Adrenal gland (tissue), 12 donors: ENCODE data around the gene GPR137C. TPM values are rescaled to one million over a fixed set of nuclear protein-coding genes. Genes with fewer than 3 reads are reported as not detected.

Experiments used
- DNase-seq, 7 donors: peaks; one replicate each; pipeline ENCODE4 v3.0.0-alpha.2; 2019 to 2020
- H3K27ac ChIP-seq, 5 donors: fragments of 200-600 bp; sonication (generic) in 4 of 5; 1 replicate in 3 of 5; 2 replicates in 2 of 5; pipeline versions ENCODE4 v1.5.1 to v1.8.0; 2016 to 2020; ENCODE audit warnings: mild to moderate bottlenecking in 1 of 5
- H3K27me3 ChIP-seq: fragments of 200-600 bp; 2 replicates; pipeline ENCODE4 v1.8.0; 2021
- H3K36me3 ChIP-seq, 2 donors: fragments of 200-600 bp; replicated peaks in 1 of 2; 1 replicate in 1 of 2; 2 replicates in 1 of 2; pipeline versions ENCODE4 v1.5.1 to v1.8.0; 2018 to 2022
- H3K4me1 ChIP-seq, 2 donors: fragments of 200-600 bp; replicated peaks in 1 of 2; 1 replicate in 1 of 2; 2 replicates in 1 of 2; pipeline versions ENCODE4 v1.5.1 to v1.8.0; 2018 to 2021
- H3K4me3 ChIP-seq, 4 donors: fragments of 200-600 bp; sonication (generic) in 3 of 4; one replicate each; pipeline ENCODE4 v1.5.1; 2016 to 2018
- H3K9me3 ChIP-seq, 3 donors: fragments of 200-600 bp; sonication (generic) in 1 of 3; replicated peaks in 1 of 3; 1 replicate in 2 of 3; 2 replicates in 1 of 3; pipeline versions ENCODE4 v1.5.1 to v1.8.0; 2016 to 2021
- POLR2A ChIP-seq, 2 donors: fragments of 450-650 bp; IDR thresholded peaks; one replicate each; pipeline ENCODE4 v1.6.1; 2017; ENCODE audit warnings: antibody characterized with exemption in 2 of 2, mild to moderate bottlenecking in 2 of 2, moderate library complexity in 1 of 2
- WGBS, 4 donors: extraction: QIAGEN DNeasy Blood & Tissue Kit in 2 of 4; methylation state at CpG; one replicate each; pipeline versions ENCODE4 v1.1.5 to v1.1.7; 2013 to 2017; 5-methylcytosine and 5-hydroxymethylcytosine counted together
- intact Hi-C, 2 donors: fragments of 100-400 bp; cut with DNase I; formaldehyde crosslinking; loops; one replicate each; pipeline versions ENCODE4 v1.14.1 to v1.15.0; 2022 to 2023
- polyA plus RNA-seq, 3 donors: library from polyadenylated mRNA; stranded (reverse); fragments of 200-250 nt in 2 of 3; fragments of 350-450 nt in 1 of 3; fragmentation: Illumina TruSeq in 1 of 3; extraction: RNeasy Lipid Tissue Mini Kit (QIAGEN cat#74804) in 1 of 3; gene quantifications; one replicate each; pipeline ENCODE4 v1.2.3, GENCODE V29; 2013 to 2014
- total RNA-seq, 9 donors: library from RNA; depleted of rRNA in 4 of 9; stranded (reverse); fragments of >200 nt in 4 of 9; fragments of 120-200 nt in 1 of 9; fragmentation: NEBNext Ultra II Directional in 1 of 9; extraction: Animal tissue kit (Norgen Biotek cat#: 25700) in 1 of 9; gene quantifications; one replicate each; pipeline versions ENCODE4 v1.1.0 to v1.2.4, GENCODE V29; 2013 to 2023
- TF ChIP-seq, protein P1 (sequence below), 6 experiments: fragments of 450-650 bp in 4 of 6; fragments of 200-600 bp in 2 of 6; sonication (generic) in 1 of 6; IDR thresholded peaks; 1 replicate in 5 of 6; 2 replicates in 1 of 6; pipeline versions ENCODE4 v1.5.1 to v1.8.0; 2016 to 2021; ENCODE audit warnings: antibody characterized with exemption in 6 of 6, mild to moderate bottlenecking in 2 of 6, moderate library complexity in 1 of 6
- donor health status: healthy with polysubstance abuse.
- donor health status: Bipolar disorder and iron deficiency.
- donor health status: DM: yes; HTN: yes; CAD: no.
- donor health status: DM: no; HTN: no; CAD: no.
- donor health status: DM: no; HTN: no; CAD: no.
- donor health status: DM: yes; HTN: yes; CAD: no.

The GPR137C gene
- total and polyA plus RNA-seq, 12 donors, result 0.09 to 2.8 (median 0.66) TPM

DNA sequence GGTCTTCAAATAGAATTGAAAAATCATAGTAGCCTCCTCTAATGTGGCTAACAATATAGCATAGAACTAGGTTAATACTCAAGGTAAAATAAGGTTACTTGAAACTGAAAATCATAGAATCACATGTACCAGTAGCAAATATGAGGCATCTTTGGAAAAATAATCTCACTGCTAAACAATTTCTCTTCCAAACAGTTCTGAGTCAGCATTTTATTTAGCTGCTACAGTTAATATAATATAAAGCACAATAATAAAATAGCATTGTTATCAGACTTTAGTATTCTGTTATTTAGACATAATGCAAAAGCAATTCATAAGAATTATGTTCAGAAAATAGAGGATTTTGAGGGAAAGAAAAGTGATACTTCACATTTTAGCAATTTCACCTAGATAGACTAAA, 107.7 kb downstream of the GPR137C start:
- H3K27me3 ChIP-seq, result no peaks in the 10 kb centered on the region
- DNase-seq, result no peak
- H3K9me3 ChIP-seq, result no peaks in the 10 kb centered on the region
- H3K4me3 ChIP-seq, result no peak overlapping the region
- no peak overlapping the region for H3K27ac ChIP-seq
- TF ChIP-seq POLR2A (IDR thresholded peaks at IDR 0.05), result no peak
- TF ChIP-seq, protein P1, sequence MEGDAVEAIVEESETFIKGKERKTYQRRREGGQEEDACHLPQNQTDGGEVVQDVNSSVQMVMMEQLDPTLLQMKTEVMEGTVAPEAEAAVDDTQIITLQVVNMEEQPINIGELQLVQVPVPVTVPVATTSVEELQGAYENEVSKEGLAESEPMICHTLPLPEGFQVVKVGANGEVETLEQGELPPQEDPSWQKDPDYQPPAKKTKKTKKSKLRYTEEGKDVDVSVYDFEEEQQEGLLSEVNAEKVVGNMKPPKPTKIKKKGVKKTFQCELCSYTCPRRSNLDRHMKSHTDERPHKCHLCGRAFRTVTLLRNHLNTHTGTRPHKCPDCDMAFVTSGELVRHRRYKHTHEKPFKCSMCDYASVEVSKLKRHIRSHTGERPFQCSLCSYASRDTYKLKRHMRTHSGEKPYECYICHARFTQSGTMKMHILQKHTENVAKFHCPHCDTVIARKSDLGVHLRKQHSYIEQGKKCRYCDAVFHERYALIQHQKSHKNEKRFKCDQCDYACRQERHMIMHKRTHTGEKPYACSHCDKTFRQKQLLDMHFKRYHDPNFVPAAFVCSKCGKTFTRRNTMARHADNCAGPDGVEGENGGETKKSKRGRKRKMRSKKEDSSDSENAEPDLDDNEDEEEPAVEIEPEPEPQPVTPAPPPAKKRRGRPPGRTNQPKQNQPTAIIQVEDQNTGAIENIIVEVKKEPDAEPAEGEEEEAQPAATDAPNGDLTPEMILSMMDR (IDR thresholded peaks at IDR 0.05), result no peak
- intact Hi-C loops, result no loop called here
- no peaks in the 10 kb centered on the region for H3K4me1 ChIP-seq
- no peaks in the 10 kb centered on the region for H3K36me3 ChIP-seq

DNA sequence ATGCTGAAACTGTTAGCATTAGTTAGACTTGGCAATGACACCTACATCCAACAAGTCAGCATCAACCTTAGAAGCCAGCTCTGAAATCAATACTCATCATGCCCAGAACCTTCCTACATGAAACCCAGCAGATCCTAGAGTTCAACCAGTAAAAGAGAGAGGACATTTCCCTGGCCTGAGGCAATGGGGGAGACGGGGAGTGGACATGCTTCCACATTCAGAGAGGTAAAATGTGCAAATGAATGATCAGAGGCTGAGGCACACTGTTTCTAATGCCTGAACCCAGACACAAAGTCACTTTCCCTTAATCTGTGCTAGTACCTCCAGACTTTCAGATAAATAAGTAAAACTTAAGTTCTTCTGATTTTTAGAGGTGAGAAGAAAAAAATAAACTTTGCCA, 108.2 kb downstream of the GPR137C start:
- no peaks in the 10 kb centered on the region for H3K36me3 ChIP-seq
- 83 to 100% (median 90%) methylated on average over 1 of the region's 1 CpG for WGBS, 4 donors

DNA sequence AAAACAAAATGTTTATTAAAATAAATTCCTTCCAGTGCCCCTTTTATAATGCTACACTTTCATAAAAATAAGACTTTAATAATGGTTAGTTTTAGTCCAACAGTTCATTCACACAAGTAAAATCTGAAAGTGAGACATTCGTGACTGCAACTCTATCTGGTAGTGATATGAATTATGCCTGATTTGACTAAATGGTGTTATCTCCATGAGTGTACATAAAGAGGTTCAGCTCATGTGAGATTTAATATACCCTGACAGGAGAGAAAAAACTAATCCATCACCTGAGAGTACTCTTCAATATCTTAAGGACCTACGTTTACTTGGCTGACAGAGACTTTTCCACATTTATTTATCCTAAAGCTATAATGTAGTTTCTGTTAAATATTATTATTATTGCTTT, 108.7 kb downstream of the GPR137C start:
- WGBS, 4 donors, result 93 to 96% (median 96%) methylated on average over 2 of the region's 2 CpGs
- no peak for DNase-seq
- intact Hi-C loops, result no loop called here
- Histone ChIP-seq H3K27ac (no peak overlapping the region), H3K4me1 (no peaks in the 10 kb centered on the region), H3K27me3 (no peaks in the 10 kb centered on the region), H3K9me3 (no peaks in the 10 kb centered on the region), H3K4me3 (no peak overlapping the region), H3K36me3 (no peaks in the 10 kb centered on the region)
- TF ChIP-seq POLR2A (IDR thresholded peaks at IDR 0.05), result no peak
- TF ChIP-seq, protein P1 (IDR thresholded peaks at IDR 0.05), result no peak

More for the DNA sequence above, 108.2 kb downstream of the GPR137C start:
- Histone ChIP-seq H3K27ac (no peak overlapping the region), H3K4me1 (no peaks in the 10 kb centered on the region), H3K9me3 (no peaks in the 10 kb centered on the region), H3K4me3 (no peak overlapping the region), H3K27me3 (no peaks in the 10 kb centered on the region)
- intact Hi-C loops, result no loop called here
- no peak for DNase-seq
- no peak for TF ChIP-seq POLR2A (IDR thresholded peaks at IDR 0.05)
- TF ChIP-seq, protein P1 (IDR thresholded peaks at IDR 0.05), result no peak

DNA sequence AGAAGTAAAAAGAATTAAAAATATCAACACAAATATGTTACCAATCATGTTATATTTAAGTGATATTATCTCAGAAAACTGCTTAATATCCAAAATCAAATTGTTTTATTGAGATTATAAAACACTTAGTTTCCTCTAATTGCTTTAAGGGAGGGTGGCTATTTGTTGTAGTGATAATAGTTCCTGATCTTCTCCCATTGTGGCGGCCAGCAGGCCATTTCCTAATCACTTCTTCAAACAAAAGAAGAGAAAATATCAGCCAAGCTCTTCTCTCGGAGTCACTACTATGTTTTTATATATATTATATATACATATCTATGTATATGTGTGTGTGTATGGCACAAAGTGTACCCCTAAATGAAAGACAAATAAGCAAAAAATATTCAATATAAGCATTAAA, 111.2 kb downstream of the GPR137C start:
- no peak overlapping the region for H3K27ac ChIP-seq
- no peaks in the 10 kb centered on the region for H3K36me3 ChIP-seq
- intact Hi-C loops, result no loop called here
- no peak for DNase-seq
- TF ChIP-seq, protein P1 (IDR thresholded peaks at IDR 0.05), result no peak
- no peak for TF ChIP-seq POLR2A (IDR thresholded peaks at IDR 0.05)
- no peaks in the 10 kb centered on the region for H3K4me1 ChIP-seq
- WGBS, 4 donors, result 86 to 94% (median 90%) methylated on average over 2 of the region's 2 CpGs
- H3K27me3 ChIP-seq, result no peaks in the 10 kb centered on the region
- no peak overlapping the region for H3K4me3 ChIP-seq
- H3K9me3 ChIP-seq, result no peaks in the 10 kb centered on the region
